GM19193 (cell line): ENCODE results near the gene SLC6A3.

ENCODE experiments used
- POLR2A ChIP-seq: IDR thresholded peaks from 4 replicates; pipeline ENCODE4 v1.6.1; 2011; ENCODE audit not compliant: insufficient read depth, insufficient read length; ENCODE audit errors: extremely low read depth

The SLC6A3 gene

GRCh38 chr5:1343931-1344901 is 101.0 kb downstream of the SLC6A3 start:
- no peak for TF ChIP-seq POLR2A

GRCh38 chr5:1343315-1343751 is 101.9 kb downstream of the SLC6A3 start:
- TF ChIP-seq POLR2A, result no peak
